Fibroblast of the aortic adventitia (primary cell): ENCODE results near the gene FSTL3. TPM values are rescaled to one million over a fixed set of nuclear protein-coding genes. Genes with fewer than 3 reads are reported as not detected.
A peak's percentile ranks its signal among the peaks of the same experiment; 100 is the strongest.

ENCODE experiments used
- DNase-seq: peaks from one replicate; pipeline ENCODE4 v3.0.0-alpha.2; 2010; ENCODE audit warnings: low read depth
- H3K4me3 ChIP-seq: 2 replicates; pipeline ENCODE4 v1.5.1; 2011; ENCODE audit warnings: low read depth, mild to moderate bottlenecking, control low read depth, low read length, moderate library complexity
- CTCF ChIP-seq: IDR thresholded peaks from 2 replicates; pipeline ENCODE4 v1.5.1; 2011; ENCODE audit warnings: mild to moderate bottlenecking, low read length, control low read depth, inconsistent platforms; ENCODE audit not compliant: insufficient read depth
- total RNA-seq: library from RNA; depleted of rRNA; stranded (reverse); fragments of >200 nt; gene quantifications from 2 replicates; pipeline ENCODE4 v1.2.3, GENCODE V29; 2012; ENCODE audit warnings: low replicate concordance

The FSTL3 gene
- total RNA-seq, 1 donor = 14.8 TPM

GRCh38 chr19:681029-682019, 5.1 kb downstream of the FSTL3 start:
- DNase-seq = no peak
- peak overlapping the region; percentile 18 for H3K4me3 ChIP-seq
- no peak for TF ChIP-seq CTCF

- no peak for DNase-seq
- H3K4me3 ChIP-seq = no peak overlapping the region
- no peak for TF ChIP-seq CTCF
Measured at GRCh38 chr19:682678-683320, 6.6 kb downstream of the FSTL3 start.

GRCh38 chr19:685454-685931, 9.3 kb downstream of the FSTL3 start:
- no peak for TF ChIP-seq CTCF
- H3K4me3 ChIP-seq = no peak overlapping the region
- DNase-seq = no peak

- no peak overlapping the region for H3K4me3 ChIP-seq
- TF ChIP-seq CTCF = no peak
- DNase-seq = no peak
Measured at GRCh38 chr19:686589-687297, 10.6 kb downstream of the FSTL3 start.

- TF ChIP-seq CTCF = no peak
- no peak overlapping the region for H3K4me3 ChIP-seq
- no peak for DNase-seq
Measured at GRCh38 chr19:687569-688166, 11.5 kb downstream of the FSTL3 start.

- TF ChIP-seq CTCF = no peak
- DNase-seq = peak; percentile 64
- no peak overlapping the region for H3K4me3 ChIP-seq
Measured at GRCh38 chr19:688214-688613, 12.0 kb downstream of the FSTL3 start.
